HepG2 (cell line): Measurements from ENCODE around the gene LRRC3. TPM values are rescaled to one million over a fixed set of nuclear protein-coding genes. Genes with fewer than 3 reads are reported as not detected.

ENCODE experiments used
- DBP ChIP-seq: sonication (generic); formaldehyde crosslinking; IDR thresholded peaks from 2 replicates; pipeline ENCODE4 v1.4.0; 2020; ENCODE audit warnings: missing genetic modification reagents; ENCODE audit errors: not compliant biosample characterization
- EED ChIP-seq: sonication (generic); formaldehyde crosslinking; IDR thresholded peaks from 2 replicates; pipeline ENCODE4 v1.5.0; 2020; ENCODE audit warnings: mild to moderate bottlenecking, missing genetic modification reagents
- ELF4 ChIP-seq: sonication (generic); formaldehyde crosslinking; IDR thresholded peaks from 2 replicates; pipeline ENCODE4 v1.5.0; 2020; ENCODE audit warnings: missing genetic modification reagents, mild to moderate bottlenecking, moderate library complexity, borderline replicate concordance
- GMEB1 ChIP-seq: sonication (generic); formaldehyde crosslinking; IDR thresholded peaks from 2 replicates; pipeline ENCODE4 v1.5.1; 2020; ENCODE audit warnings: missing genetic modification reagents, mild to moderate bottlenecking, borderline replicate concordance
- GRHL1 ChIP-seq: sonication (generic); formaldehyde crosslinking; conservative IDR thresholded peaks from 2 replicates; pipeline ENCODE4 v1.8.0; 2022; ENCODE audit warnings: missing genetic modification reagents
- HMGA1 ChIP-seq: sonication (generic); formaldehyde crosslinking; conservative IDR thresholded peaks from 2 replicates; pipeline ENCODE4 v1.4.0; 2020; ENCODE audit warnings: missing genetic modification reagents
- KDM2A ChIP-seq: sonication (generic); formaldehyde crosslinking; IDR thresholded peaks from 2 replicates; pipeline ENCODE4 v1.4.0; 2020; ENCODE audit warnings: low read depth, missing genetic modification reagents, borderline replicate concordance
- NFKB2 ChIP-seq: sonication (generic); formaldehyde crosslinking; IDR thresholded peaks from 2 replicates; pipeline ENCODE4 v1.4.0; 2020; ENCODE audit warnings: missing genetic modification reagents, borderline replicate concordance
- NFRKB ChIP-seq: fragments of 450-650 bp; IDR thresholded peaks from 2 replicates; pipeline ENCODE4 v1.6.1; 2017
- SAP130 ChIP-seq: IDR thresholded peaks from 2 replicates; pipeline ENCODE4 v1.6.1; 2016; ENCODE audit warnings: low read depth
- SMARCC2 ChIP-seq: fragments of 450-650 bp; IDR thresholded peaks from 2 replicates; pipeline ENCODE4 v1.6.1; 2017; ENCODE audit warnings: antibody characterized with exemption, mild to moderate bottlenecking
- SNAPC2 ChIP-seq: sonication (generic); formaldehyde crosslinking; IDR thresholded peaks from 2 replicates; pipeline ENCODE4 v1.8.1; 2022; ENCODE audit warnings: mild to moderate bottlenecking, missing genetic modification reagents
- SOX13 ChIP-seq, 3 experiments: fragments of 450-650 bp in 1 of 3; sonication (generic) in 1 of 3; formaldehyde crosslinking in 1 of 3; IDR thresholded peaks in 2 of 3; conservative IDR thresholded peaks in 1 of 3; 2 replicates each; pipeline versions ENCODE4 v1.5.0 to v1.6.1; 2016 to 2020; ENCODE audit warnings: antibody characterized with exemption in 1 of 3, mild to moderate bottlenecking in 1 of 3, missing compliant biosample characterization in 1 of 3, missing genetic modification reagents in 1 of 3, moderate library complexity in 1 of 3
- XBP1 ChIP-seq: sonication (generic); formaldehyde crosslinking; IDR thresholded peaks from 2 replicates; pipeline ENCODE4 v1.5.0; 2020; ENCODE audit warnings: missing genetic modification reagents
- ZBTB38 ChIP-seq: sonication (generic); formaldehyde crosslinking; IDR thresholded peaks from 2 replicates; pipeline ENCODE4 v1.5.1; 2020; ENCODE audit warnings: mild to moderate bottlenecking, missing genetic modification reagents
- ZBTB7B ChIP-seq: sonication (generic); formaldehyde crosslinking; IDR thresholded peaks from 2 replicates; pipeline ENCODE4 v1.4.0; 2020; ENCODE audit warnings: missing genetic modification reagents
- ZNF224 ChIP-seq: sonication (generic); formaldehyde crosslinking; IDR thresholded peaks from 2 replicates; pipeline ENCODE4 v1.5.0; 2020; ENCODE audit warnings: mild to moderate bottlenecking, missing genetic modification reagents
- ZNF256 ChIP-seq: sonication (generic); formaldehyde crosslinking; conservative IDR thresholded peaks from 2 replicates; pipeline ENCODE4 v1.4.0; 2020; ENCODE audit warnings: missing genetic modification reagents
- ZNF281 ChIP-seq: sonication (generic); formaldehyde crosslinking; IDR thresholded peaks from 2 replicates; pipeline ENCODE4 v1.4.0; 2020; ENCODE audit warnings: missing genetic modification reagents, borderline replicate concordance
- ZNF33B ChIP-seq: sonication (generic); formaldehyde crosslinking; IDR thresholded peaks from 2 replicates; pipeline ENCODE4 v1.5.1; 2020; ENCODE audit warnings: mild to moderate bottlenecking, missing genetic modification reagents
- ZNF776 ChIP-seq: sonication (generic); formaldehyde crosslinking; IDR thresholded peaks from 2 replicates; pipeline ENCODE4 v1.4.0; 2020; ENCODE audit warnings: mild to moderate bottlenecking, missing genetic modification reagents
- ZNF782 ChIP-seq: sonication (generic); formaldehyde crosslinking; IDR thresholded peaks from 2 replicates; pipeline ENCODE4 v1.4.0; 2020; ENCODE audit warnings: missing genetic modification reagents, mild to moderate bottlenecking, borderline replicate concordance
- ZNF878 ChIP-seq: sonication (generic); formaldehyde crosslinking; IDR thresholded peaks from 2 replicates; pipeline ENCODE4 v1.8.1; 2023; ENCODE audit warnings: mild to moderate bottlenecking, missing genetic modification reagents, moderate library complexity
- ZSCAN25 ChIP-seq: sonication (generic); formaldehyde crosslinking; IDR thresholded peaks from 2 replicates; pipeline ENCODE4 v1.8.0; 2022; ENCODE audit warnings: mild to moderate bottlenecking, missing genetic modification reagents
- polyA plus RNA-seq, 8 experiments: library from polyadenylated mRNA; depleted of rRNA in 3 of 8; stranded (reverse) in 7 of 8; unstranded in 1 of 8; fragments of >200 nt; fragmentation: Illumina TruSeq in 4 of 8; extraction: Trizol in 4 of 8; gene quantifications; 2 replicates each; pipeline versions ENCODE4 v1.2.1 to v1.2.3, GENCODE V29; 2011 to 2016; ENCODE audit warnings: low read depth in 4 of 8, missing spikeins in 1 of 8, mixed read lengths in 1 of 8; ENCODE audit not compliant: insufficient read depth in 1 of 8
- total RNA-seq, 5 experiments: library from RNA; depleted of rRNA; stranded (reverse); fragments of >200 nt; fragmentation: Illumina TruSeq; extraction: Trizol; gene quantifications; 2 replicates each; pipeline ENCODE4 v1.2.3, GENCODE V29; 2016; ENCODE audit warnings: low read depth in 1 of 5

LRRC3 gene
- total and polyA plus RNA-seq, 2 of the 13 experiments (the other 11 are each of a cell fraction or from before 2014, with no cell fraction given), result 4.8 to 16.5 TPM

GRCh38 chr21:44482581-44483287 lies 27.4 kb downstream of the LRRC3 start (continued):
- TF ChIP-seq ZNF281, result no peak
- no peak for TF ChIP-seq SNAPC2 (CRISPR knock-in tag)
- peak; percentile 59; the same call in 1 of the 2 replicates for TF ChIP-seq ZBTB7B (CRISPR knock-in tag)
- TF ChIP-seq DBP (CRISPR knock-in tag), result no peak
- TF ChIP-seq EED, result no peak
- TF ChIP-seq KDM2A (CRISPR knock-in tag), result no peak; the same call in 1 of the 2 replicates
- no peak for TF ChIP-seq ZNF878 (CRISPR knock-in tag)
- TF ChIP-seq ZBTB38, result peak; percentile 61; the same call in 1 of the 2 replicates
- peak; percentile 91 for TF ChIP-seq SAP130 (CRISPR knock-in tag)
- TF ChIP-seq ZNF782 (CRISPR knock-in tag), result peak; percentile 46; the same call in 1 of the 2 replicates
- no peak for TF ChIP-seq NFRKB
- TF ChIP-seq XBP1 (CRISPR knock-in tag), result no peak
- peak; percentile 46; the same call in 1 of the 2 replicates for TF ChIP-seq NFKB2 (CRISPR knock-in tag)
- TF ChIP-seq ZNF776 (CRISPR knock-in tag), result no peak
- no peak for TF ChIP-seq ZNF256
- no peak for TF ChIP-seq GRHL1 (CRISPR knock-in tag)
- TF ChIP-seq HMGA1 (CRISPR knock-in tag), result no peak
- TF ChIP-seq ZNF224 (CRISPR knock-in tag), result no peak
- TF ChIP-seq ELF4 (CRISPR knock-in tag), result no peak
- no peak for TF ChIP-seq ZNF33B (CRISPR knock-in tag)
- no peak for TF ChIP-seq SMARCC2
- no peak for TF ChIP-seq SOX13 (IDR thresholded peaks at IDR 0.05)
- peak in 1 of 2 experiments; percentile 69; a peak in 2 of 4 replicates for TF ChIP-seq SOX13 (CRISPR knock-in tag; conservative IDR thresholded peaks at IDR 0.05 in 1 of 2, IDR thresholded peaks at IDR 0.05 in 1 of 2)
- no peak for TF ChIP-seq GMEB1 (CRISPR knock-in tag)
- TF ChIP-seq ZSCAN25 (CRISPR knock-in tag), result no peak
